ENCODE measurements around the gene INPP4A. TPM values are rescaled to one million over a fixed set of nuclear protein-coding genes. Genes with fewer than 3 reads are reported as not detected.

Gene INPP4A
- total and polyA plus RNA-seq, 2 donors (not counting 3 experiments of a cell fraction or from before 2014, with no cell fraction given): 14.9 to 28.8 TPM

DNA sequence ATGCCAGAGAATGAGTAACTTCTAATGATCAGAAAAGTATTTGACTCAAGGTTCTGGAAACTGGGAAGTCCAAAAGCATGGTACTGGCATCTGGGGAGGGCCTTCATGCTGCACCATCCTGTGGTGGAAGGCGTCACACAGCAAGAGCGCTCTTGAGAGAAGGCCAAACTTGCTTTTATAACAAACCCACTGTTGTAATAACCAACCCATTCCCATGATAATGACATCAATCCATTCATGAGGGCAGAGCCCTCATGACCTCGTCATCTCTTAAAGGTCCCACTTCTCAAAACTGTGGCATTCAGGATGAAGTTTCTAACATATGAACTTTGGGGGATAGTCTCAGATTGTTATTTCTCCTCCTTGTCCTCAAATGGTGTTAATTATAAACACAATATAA, 95.9 kb downstream of the INPP4A start:
- Histone ChIP-seq H3K36me3 (ENCODE audit: control insufficient read depth in 2 of 2, extremely low read depth in 1 of 2, insufficient read depth in 2 of 2, low read length in 2 of 2) (peaks cover 4 to 18% of the 10 kb centered on the region in 2 experiments), H4K20me1 (replicated peaks; ENCODE audit: control insufficient read depth, extremely low read depth, insufficient read depth, low read length) (no peaks in the 10 kb centered on the region), H3K9me3 (replicated peaks; ENCODE audit: control insufficient read depth, insufficient read depth, low read length) (no peaks in the 10 kb centered on the region), H3K27me3 (ENCODE audit: control insufficient read depth in 2 of 2, insufficient read depth in 2 of 2, low read length in 2 of 2) (no peaks in the 10 kb centered on the region), H2AFZ (ENCODE audit: low read depth, low read length) (no peak overlapping the region), H3K9ac (replicated peaks; ENCODE audit: extremely low read depth, insufficient read depth, low read length) (no peak overlapping the region), H3K9me1 (replicated peaks; ENCODE audit: control insufficient read depth, extremely low read depth, insufficient read depth, low read length) (no peaks in the 10 kb centered on the region), H3K27ac (ENCODE audit: insufficient read depth, low read depth, low read length) (no peak overlapping the region), H3K4me3 (replicated peaks in 1 of 3; ENCODE audit: insufficient read depth in 1 of 3, low read depth in 1 of 3, low read length in 3 of 3) (no peak overlapping the region), H3K4me2 (ENCODE audit: insufficient read depth, low read length) (no peak overlapping the region), H3K79me2 (ENCODE audit: control insufficient read depth, insufficient read depth, low read length) (no peaks in the 10 kb centered on the region), H3K4me1 (ENCODE audit: control insufficient read depth, extremely low read depth, insufficient read depth, low read length) (no peaks in the 10 kb centered on the region)
- intact Hi-C loops (cut with micrococcal nuclease) (no loop called here), dilution Hi-C loops (cut with MboI; ENCODE audit: extremely low pct_ligation_motif_present, low sequenced_read_pairs) (no loop called here)
- CTCF ChIA-PET: interaction anchor here (1.4 kb wide), 1 partner anchor 19 kb away, joined by 3 read pairs; no protein-coding TSS in a partner anchor
- TF ChIP-seq FOS (IDR thresholded peaks at IDR 0.05; ENCODE audit: borderline replicate concordance, insufficient read depth, low read length) (no peak), POLR2AphosphoS5 (IDR thresholded peaks at IDR 0.05; ENCODE audit: insufficient read depth, low read depth, low read length) (no peak), POLR2A (IDR thresholded peaks at IDR 0.05; ENCODE audit: low read depth, low read length) (no peak), EZH2 (IDR thresholded peaks at IDR 0.05; ENCODE audit: borderline replicate concordance, low read depth, low read length, severe bottlenecking) (no peak), MYC (IDR thresholded peaks at IDR 0.05; ENCODE audit: low read depth, low read length) (no peak), JUN (IDR thresholded peaks at IDR 0.05; ENCODE audit: borderline replicate concordance, insufficient read depth, insufficient read length, low read depth) (no peak), GATA2 (IDR thresholded peaks at IDR 0.05; ENCODE audit: insufficient read depth, insufficient read length, low read depth, low read length) (no peak)
- TF ChIP-seq, protein P1, sequence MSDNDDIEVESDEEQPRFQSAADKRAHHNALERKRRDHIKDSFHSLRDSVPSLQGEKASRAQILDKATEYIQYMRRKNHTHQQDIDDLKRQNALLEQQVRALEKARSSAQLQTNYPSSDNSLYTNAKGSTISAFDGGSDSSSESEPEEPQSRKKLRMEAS (IDR thresholded peaks at IDR 0.05; ENCODE audit: insufficient read depth, insufficient read length): no peak
- TF ChIP-seq, protein P2, sequence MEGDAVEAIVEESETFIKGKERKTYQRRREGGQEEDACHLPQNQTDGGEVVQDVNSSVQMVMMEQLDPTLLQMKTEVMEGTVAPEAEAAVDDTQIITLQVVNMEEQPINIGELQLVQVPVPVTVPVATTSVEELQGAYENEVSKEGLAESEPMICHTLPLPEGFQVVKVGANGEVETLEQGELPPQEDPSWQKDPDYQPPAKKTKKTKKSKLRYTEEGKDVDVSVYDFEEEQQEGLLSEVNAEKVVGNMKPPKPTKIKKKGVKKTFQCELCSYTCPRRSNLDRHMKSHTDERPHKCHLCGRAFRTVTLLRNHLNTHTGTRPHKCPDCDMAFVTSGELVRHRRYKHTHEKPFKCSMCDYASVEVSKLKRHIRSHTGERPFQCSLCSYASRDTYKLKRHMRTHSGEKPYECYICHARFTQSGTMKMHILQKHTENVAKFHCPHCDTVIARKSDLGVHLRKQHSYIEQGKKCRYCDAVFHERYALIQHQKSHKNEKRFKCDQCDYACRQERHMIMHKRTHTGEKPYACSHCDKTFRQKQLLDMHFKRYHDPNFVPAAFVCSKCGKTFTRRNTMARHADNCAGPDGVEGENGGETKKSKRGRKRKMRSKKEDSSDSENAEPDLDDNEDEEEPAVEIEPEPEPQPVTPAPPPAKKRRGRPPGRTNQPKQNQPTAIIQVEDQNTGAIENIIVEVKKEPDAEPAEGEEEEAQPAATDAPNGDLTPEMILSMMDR (IDR thresholded peaks at IDR 0.05; ENCODE audit: extremely low read depth in 1 of 2, insufficient read depth in 1 of 2, low read depth in 1 of 2, low read length in 2 of 2): no peak
- BruUV-seq (replicated peaks): no TSS peak
- POLR2A ChIA-PET: no interaction called here
- FAIRE-seq: no peak
- DNase-seq (ENCODE audit: low read depth, low spot score): no peak

Measured in endothelial cell of umbilical vein (primary cell).